NB4 (cell line): ENCODE measurements around the gene DAB1.

Source experiments
- DNase-seq: peaks from one replicate; pipeline ENCODE4 v3.0.0; 2010; ENCODE audit warnings: low read depth
- H3K4me3 ChIP-seq: one replicate; pipeline ENCODE4 v1.5.1; 2011; ENCODE audit warnings: mild to moderate bottlenecking, low read depth, low read length, moderate library complexity
- CTCF ChIP-seq: IDR thresholded peaks from one replicate; pipeline ENCODE4 v1.5.1; 2012; ENCODE audit warnings: low read depth, low read length
- MAX ChIP-seq: IDR thresholded peaks from 2 replicates; pipeline ENCODE4 v1.6.1; 2011; ENCODE audit warnings: low read depth, low read length
- MYC ChIP-seq: IDR thresholded peaks from 2 replicates; pipeline ENCODE4 v1.6.1; 2011; ENCODE audit warnings: low read depth, low read length
- POLR2A ChIP-seq: IDR thresholded peaks from 2 replicates; pipeline ENCODE4 v1.6.1; 2011; ENCODE audit warnings: mild to moderate bottlenecking; ENCODE audit not compliant: insufficient read length; ENCODE audit errors: extremely low read depth

Gene DAB1

GRCh38 chr1:57157818-57158603 lies 265.8 kb downstream of the DAB1 start:
- no peak overlapping the region for H3K4me3 ChIP-seq
- DNase-seq, result no peak
- TF ChIP-seq POLR2A (no peak), MYC (no peak), CTCF (no peak), MAX (no peak)

- DNase-seq, result no peak
- TF ChIP-seq POLR2A (no peak), MYC (no peak)
- H3K4me3 ChIP-seq, result no peak overlapping the region
Measured at GRCh38 chr1:57156907-57157306, 267.0 kb downstream of the DAB1 start.

- no peak overlapping the region for H3K4me3 ChIP-seq
- TF ChIP-seq MYC, result no peak
- no peak for TF ChIP-seq CTCF
- no peak for TF ChIP-seq POLR2A
- no peak for TF ChIP-seq MAX
- DNase-seq, result no peak
Measured at GRCh38 chr1:57146100-57146499, 277.8 kb downstream of the DAB1 start.

- no peak overlapping the region for H3K4me3 ChIP-seq
- TF ChIP-seq CTCF, result no peak
- TF ChIP-seq MAX, result no peak
- TF ChIP-seq POLR2A, result no peak
- TF ChIP-seq MYC, result no peak
- DNase-seq, result no peak
Measured at GRCh38 chr1:57142999-57143398, 280.9 kb downstream of the DAB1 start.

GRCh38 chr1:57142169-57142568 lies 281.7 kb downstream of the DAB1 start:
- H3K4me3 ChIP-seq, result no peak overlapping the region
- TF ChIP-seq MYC (no peak), MAX (no peak), POLR2A (no peak), CTCF (no peak)
- no peak for DNase-seq

- H3K4me3 ChIP-seq, result no peak overlapping the region
- TF ChIP-seq CTCF (no peak), MAX (no peak), POLR2A (no peak), MYC (no peak)
- no peak for DNase-seq
Measured at GRCh38 chr1:57138432-57139078, 285.3 kb downstream of the DAB1 start.
